Testis (tissue), 3 donors: ENCODE measurements around the gene KCNIP2. TPM values are rescaled to one million over a fixed set of nuclear protein-coding genes. Genes with fewer than 3 reads are reported as not detected.

Experiments
- DNase-seq: peaks from one replicate; pipeline ENCODE4 v3.0.0-alpha.2; 2019
- H3K27ac ChIP-seq, 2 donors: fragments of 200-600 bp; sonication (generic); one replicate each; pipeline ENCODE4 v1.5.1; 2019
- H3K27me3 ChIP-seq: fragments of 200-600 bp; sonication (generic); one replicate; pipeline ENCODE4 v1.5.1; 2019
- H3K36me3 ChIP-seq: fragments of 200-600 bp; sonication (generic); one replicate; pipeline ENCODE4 v1.5.1; 2017; ENCODE audit warnings: low read depth; ENCODE audit errors: missing control alignments
- H3K4me1 ChIP-seq: fragments of 200-600 bp; sonication (generic); one replicate; pipeline ENCODE4 v1.5.1; 2019
- H3K4me3 ChIP-seq, 2 donors: fragments of 200-600 bp; sonication (generic); one replicate each; pipeline ENCODE4 v1.5.1; 2017 to 2019
- H3K9me3 ChIP-seq: fragments of 200-600 bp; sonication (generic); one replicate; pipeline ENCODE4 v1.5.1; 2017
- POLR2A ChIP-seq: fragments of 450-650 bp; IDR thresholded peaks from one replicate; pipeline ENCODE4 v1.6.1; 2017; ENCODE audit warnings: antibody characterized with exemption, mild to moderate bottlenecking, moderate library complexity
- WGBS, 2 donors: methylation state at CpG; one replicate each; pipeline ENCODE4 v1.1.5; 2018; 5-methylcytosine and 5-hydroxymethylcytosine counted together
- intact Hi-C: fragments of 100-400 bp; cut with DNase I; formaldehyde crosslinking; loops from one replicate; pipeline ENCODE4 v1.15.1; 2023; ENCODE audit warnings: low total_unique reads
- polyA plus RNA-seq: library from polyadenylated mRNA; stranded (reverse); fragments of 350-450 nt; fragmentation: Illumina TruSeq; extraction: RNeasy Lipid Tissue Mini Kit (QIAGEN cat#74804); gene quantifications from one replicate; pipeline ENCODE4 v1.2.3, GENCODE V29; 2014; ENCODE audit warnings: low read depth, low replicate concordance; ENCODE audit not compliant: insufficient read depth
- total RNA-seq, 2 donors: library from RNA; depleted of rRNA; stranded (reverse); fragments of >200 nt; gene quantifications; one replicate each; pipeline ENCODE4 v1.2.3, GENCODE V29; 2016
- TF ChIP-seq, protein P1 (sequence below), 3 experiments: fragments of 450-650 bp in 2 of 3; fragments of 200-600 bp in 1 of 3; sonication (generic) in 1 of 3; IDR thresholded peaks; one replicate each; pipeline ENCODE4 v1.5.1; 2016 to 2019; ENCODE audit warnings: antibody characterized with exemption in 3 of 3, mild to moderate bottlenecking in 2 of 3, moderate library complexity in 1 of 3

The KCNIP2 gene
- total and polyA plus RNA-seq, 3 donors from 2014 or later = 5.1 to 6.8 (median 5.6) TPM

DNA sequence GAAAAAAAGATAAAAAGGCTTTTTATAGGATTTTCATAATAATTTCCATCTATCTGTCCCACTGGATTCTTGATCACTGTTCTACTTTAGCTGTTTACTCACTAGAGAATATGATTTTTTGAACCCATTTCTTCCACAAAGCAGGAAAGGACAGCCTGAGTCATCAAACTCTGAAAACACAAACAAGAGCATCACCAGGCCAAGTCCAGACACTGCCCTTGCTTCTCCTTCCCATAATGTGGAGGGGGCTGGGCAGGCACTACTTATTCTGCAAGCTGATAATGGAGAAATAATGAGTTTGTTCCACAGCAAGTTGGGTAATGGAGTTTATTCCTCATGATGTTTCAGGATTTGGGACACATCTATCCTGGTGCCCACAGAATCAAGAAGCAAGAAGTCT lies 13.0 kb upstream of the KCNIP2 start:
- intact Hi-C loops = no loop called here
- DNase-seq = peak; percentile 9

DNA sequence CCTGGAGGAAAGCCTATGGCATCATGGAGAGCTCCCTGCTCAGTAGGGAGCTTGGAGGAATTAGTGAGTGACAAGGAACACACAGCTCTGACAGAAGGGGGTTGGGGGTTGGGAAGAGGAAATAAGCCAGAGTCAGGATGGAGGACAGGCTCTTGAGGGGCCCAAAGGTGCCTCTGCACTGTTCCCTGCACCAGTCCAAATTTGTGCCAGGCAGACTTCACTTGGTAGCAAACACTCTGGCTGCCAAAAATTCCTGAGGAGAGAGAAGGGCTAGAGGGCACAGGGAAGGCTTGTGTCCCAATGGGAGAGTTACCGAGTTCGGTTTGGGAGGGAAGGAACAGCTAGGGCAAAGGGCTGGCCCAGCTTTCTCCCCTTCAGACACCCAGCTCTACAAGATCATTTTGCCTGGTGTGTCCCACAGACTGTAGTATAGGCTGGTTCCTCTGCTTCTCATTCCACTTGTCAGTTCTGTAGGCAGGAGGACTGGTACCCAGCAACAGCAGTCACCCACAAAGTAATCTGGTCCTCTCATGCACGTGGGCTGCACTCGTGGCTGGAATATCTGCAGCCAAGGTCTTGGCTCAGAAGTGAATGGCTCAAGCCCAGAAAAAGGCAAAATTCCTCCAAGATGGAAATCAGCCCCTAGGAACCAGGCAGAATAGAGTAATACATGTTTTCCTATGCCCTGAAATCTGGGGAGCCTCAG lies 8.0 kb upstream of the KCNIP2 start:
- peak; percentile 29 for DNase-seq
- H3K36me3 ChIP-seq = no peaks in the 10 kb centered on the region
- TF ChIP-seq POLR2A = no peak
- TF ChIP-seq, protein P1, sequence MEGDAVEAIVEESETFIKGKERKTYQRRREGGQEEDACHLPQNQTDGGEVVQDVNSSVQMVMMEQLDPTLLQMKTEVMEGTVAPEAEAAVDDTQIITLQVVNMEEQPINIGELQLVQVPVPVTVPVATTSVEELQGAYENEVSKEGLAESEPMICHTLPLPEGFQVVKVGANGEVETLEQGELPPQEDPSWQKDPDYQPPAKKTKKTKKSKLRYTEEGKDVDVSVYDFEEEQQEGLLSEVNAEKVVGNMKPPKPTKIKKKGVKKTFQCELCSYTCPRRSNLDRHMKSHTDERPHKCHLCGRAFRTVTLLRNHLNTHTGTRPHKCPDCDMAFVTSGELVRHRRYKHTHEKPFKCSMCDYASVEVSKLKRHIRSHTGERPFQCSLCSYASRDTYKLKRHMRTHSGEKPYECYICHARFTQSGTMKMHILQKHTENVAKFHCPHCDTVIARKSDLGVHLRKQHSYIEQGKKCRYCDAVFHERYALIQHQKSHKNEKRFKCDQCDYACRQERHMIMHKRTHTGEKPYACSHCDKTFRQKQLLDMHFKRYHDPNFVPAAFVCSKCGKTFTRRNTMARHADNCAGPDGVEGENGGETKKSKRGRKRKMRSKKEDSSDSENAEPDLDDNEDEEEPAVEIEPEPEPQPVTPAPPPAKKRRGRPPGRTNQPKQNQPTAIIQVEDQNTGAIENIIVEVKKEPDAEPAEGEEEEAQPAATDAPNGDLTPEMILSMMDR (IDR thresholded peaks at IDR 0.05) = no peak
- intact Hi-C loops = no loop called here
- H3K9me3 ChIP-seq = no peaks in the 10 kb centered on the region
- no peaks in the 10 kb centered on the region for H3K27me3 ChIP-seq
- 52 to 74% methylated on average over 4 of the region's 4 CpGs for WGBS, 2 donors
- H3K27ac ChIP-seq = no peak overlapping the region
- no peak overlapping the region for H3K4me3 ChIP-seq
- peaks cover 2% of the 10 kb centered on the region for H3K4me1 ChIP-seq

More for the DNA sequence above, 13.0 kb upstream of the KCNIP2 start:
- no peaks in the 10 kb centered on the region for H3K9me3 ChIP-seq
- H3K4me1 ChIP-seq = peaks cover 2% of the 10 kb centered on the region
- H3K27me3 ChIP-seq = no peaks in the 10 kb centered on the region
- H3K27ac ChIP-seq = no peak overlapping the region
- no peak for TF ChIP-seq POLR2A
- TF ChIP-seq, protein P1 (IDR thresholded peaks at IDR 0.05) = no peak
- no peaks in the 10 kb centered on the region for H3K36me3 ChIP-seq
- H3K4me3 ChIP-seq = no peak overlapping the region

DNA sequence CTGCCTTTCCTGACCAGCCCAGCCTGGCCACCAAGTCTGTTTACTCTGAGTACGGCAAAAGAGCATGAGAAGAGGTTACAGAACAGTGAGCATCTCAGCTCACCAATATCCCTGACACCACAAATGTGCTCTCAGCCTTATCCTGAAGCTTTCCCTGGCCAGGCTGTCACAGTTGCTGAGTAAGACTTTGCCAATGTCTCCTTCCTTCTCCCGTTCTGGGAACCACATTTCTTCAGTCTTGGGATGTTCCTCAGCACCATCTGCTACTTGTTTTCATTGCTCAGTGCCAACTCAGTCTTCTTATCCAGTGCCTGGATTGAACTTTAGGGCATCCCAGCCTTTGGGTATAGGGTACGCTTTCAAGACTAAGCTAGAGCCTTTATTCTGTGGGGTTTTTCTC lies 7.1 kb upstream of the KCNIP2 start:
- Histone ChIP-seq H3K4me3 (no peak overlapping the region), H3K27ac (no peak overlapping the region), H3K9me3 (no peaks in the 10 kb centered on the region), H3K36me3 (no peaks in the 10 kb centered on the region), H3K27me3 (no peaks in the 10 kb centered on the region), H3K4me1 (peaks cover 2% of the 10 kb centered on the region)
- intact Hi-C loops = no loop called here
- 89 to 96% methylated on average over 3 of the region's 3 CpGs for WGBS, 2 donors
- TF ChIP-seq, protein P1 (IDR thresholded peaks at IDR 0.05) = no peak
- no peak for TF ChIP-seq POLR2A
- no peak for DNase-seq

DNA sequence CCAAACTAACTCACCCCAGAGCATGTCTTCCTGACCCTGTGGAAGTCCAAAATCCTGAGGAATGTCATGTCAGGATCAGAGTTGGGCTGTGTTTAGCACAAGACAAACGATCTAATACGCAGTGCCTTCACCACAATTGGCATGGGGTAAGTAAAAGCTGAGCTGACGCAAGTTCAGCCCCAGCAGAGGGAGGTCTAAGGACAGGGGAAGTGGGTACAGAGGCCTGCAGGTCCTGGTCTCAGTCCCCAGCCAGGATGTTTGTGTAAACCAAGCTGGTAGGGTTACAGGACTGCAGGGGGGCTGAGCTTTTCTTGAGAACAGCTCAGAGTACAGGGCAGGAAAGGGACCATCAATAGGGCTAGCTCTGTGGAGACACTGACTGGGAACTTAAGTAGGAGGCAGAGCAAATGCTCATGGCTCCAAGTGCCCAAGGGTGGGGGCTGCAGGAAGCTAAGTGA lies 5.3 kb upstream of the KCNIP2 start:
- TF ChIP-seq, protein P1 (IDR thresholded peaks at IDR 0.05) = no peak
- TF ChIP-seq POLR2A = no peak
- H3K36me3 ChIP-seq = no peaks in the 10 kb centered on the region
- intact Hi-C loops = loop anchor here (10.0 kb wide), 1 partner anchor 166 kb away; no protein-coding TSS in a partner anchor
- peaks cover 2% of the 10 kb centered on the region for H3K4me1 ChIP-seq
- no peak for DNase-seq
- 79 to 80% methylated on average over 3 of the region's 3 CpGs for WGBS, 2 donors
- no peak overlapping the region for H3K4me3 ChIP-seq
- no peaks in the 10 kb centered on the region for H3K27me3 ChIP-seq
- no peaks in the 10 kb centered on the region for H3K9me3 ChIP-seq
- H3K27ac ChIP-seq = no peak overlapping the region

DNA sequence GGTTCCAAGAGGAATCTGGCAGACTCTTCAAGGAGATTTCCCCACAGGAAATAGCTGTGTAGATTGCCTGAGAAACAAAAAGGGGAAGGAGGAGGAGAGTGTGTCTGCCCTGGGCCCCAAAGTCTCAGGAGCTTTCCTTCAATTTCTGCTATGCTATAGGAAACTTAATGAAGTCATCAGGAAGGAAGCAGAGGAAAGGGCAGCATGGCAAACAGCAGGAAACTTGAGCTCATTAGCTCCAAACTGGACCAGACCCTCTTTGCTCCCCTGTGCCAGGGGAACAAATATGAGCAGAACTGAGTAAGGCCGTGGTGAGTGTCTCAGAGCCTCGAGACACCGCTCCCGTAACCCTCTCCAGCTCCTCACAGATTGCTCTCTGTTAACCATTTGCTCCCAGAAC lies 4.8 kb upstream of the KCNIP2 start:
- 49 to 81% methylated on average over 4 of the region's 4 CpGs for WGBS, 2 donors

More for the DNA sequence above, 4.8 kb upstream of the KCNIP2 start:
- DNase-seq = no peak
- no peaks in the 10 kb centered on the region for H3K27me3 ChIP-seq
- intact Hi-C loops = loop anchor here (10.0 kb wide), 1 partner anchor 166 kb away; no protein-coding TSS in a partner anchor
- H3K4me1 ChIP-seq = peaks cover 2% of the 10 kb centered on the region
- no peaks in the 10 kb centered on the region for H3K9me3 ChIP-seq
- TF ChIP-seq, protein P1 (IDR thresholded peaks at IDR 0.05) = no peak
- no peak for TF ChIP-seq POLR2A
- no peak overlapping the region for H3K4me3 ChIP-seq
- H3K36me3 ChIP-seq = no peaks in the 10 kb centered on the region
- no peak overlapping the region for H3K27ac ChIP-seq
